GM12801 (cell line): ENCODE measurements around the gene GGA3.

ENCODE experiments used
- CTCF ChIP-seq: IDR thresholded peaks from one replicate; pipeline ENCODE4 v1.5.1; 2011; ENCODE audit warnings: control low read depth; ENCODE audit not compliant: insufficient read length; ENCODE audit errors: extremely low read depth

Gene GGA3

DNA sequence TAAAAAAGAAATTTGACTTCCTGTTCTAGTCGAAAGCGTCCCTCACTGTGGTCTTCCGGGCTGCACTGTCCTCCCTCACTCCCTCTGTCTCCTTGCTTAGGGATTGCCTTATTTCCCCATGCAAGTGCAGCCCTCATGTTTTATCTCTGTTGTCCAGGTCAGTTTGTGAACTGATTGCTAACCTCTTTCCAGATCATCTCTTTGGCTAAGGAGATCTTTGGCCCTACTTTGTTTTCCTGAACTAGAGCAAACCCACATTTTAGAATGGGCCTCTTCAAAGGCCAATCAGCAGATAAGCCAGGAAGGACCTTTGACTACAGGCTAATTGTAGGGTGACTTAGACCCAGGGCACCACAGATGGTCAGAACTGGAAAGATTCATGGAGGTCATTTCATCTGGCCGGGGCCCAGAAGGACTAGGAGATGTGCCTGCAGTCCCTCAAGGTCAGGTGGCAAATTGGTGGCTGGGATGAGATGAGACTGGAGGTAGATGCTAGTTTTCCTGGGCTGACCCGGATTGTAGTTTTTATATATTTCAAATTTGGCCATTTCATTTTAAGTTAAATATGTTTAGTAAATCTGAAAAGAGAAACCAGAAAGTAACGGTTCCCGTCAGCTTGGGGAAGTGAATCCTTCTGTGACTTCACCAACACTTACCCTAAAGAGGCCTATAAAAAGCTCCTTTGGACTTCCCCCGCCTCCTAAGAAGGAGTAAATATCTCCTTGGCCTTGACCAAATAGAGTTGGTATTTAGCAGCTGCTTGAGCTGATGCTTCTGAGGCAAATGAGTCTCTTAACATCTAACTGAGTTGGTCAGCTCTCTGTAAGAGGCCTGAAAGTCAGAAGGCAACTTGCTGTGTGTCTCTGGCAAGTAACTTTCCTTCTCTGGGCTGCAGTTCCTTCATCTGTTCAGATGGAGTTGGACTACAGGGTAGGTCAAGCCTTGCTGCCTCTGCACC is 34.1 kb upstream of the GGA3 start:
- TF ChIP-seq CTCF: no peak

GRCh38 chr17:75289832-75290337 is 28.5 kb upstream of the GGA3 start:
- TF ChIP-seq CTCF: no peak

DNA sequence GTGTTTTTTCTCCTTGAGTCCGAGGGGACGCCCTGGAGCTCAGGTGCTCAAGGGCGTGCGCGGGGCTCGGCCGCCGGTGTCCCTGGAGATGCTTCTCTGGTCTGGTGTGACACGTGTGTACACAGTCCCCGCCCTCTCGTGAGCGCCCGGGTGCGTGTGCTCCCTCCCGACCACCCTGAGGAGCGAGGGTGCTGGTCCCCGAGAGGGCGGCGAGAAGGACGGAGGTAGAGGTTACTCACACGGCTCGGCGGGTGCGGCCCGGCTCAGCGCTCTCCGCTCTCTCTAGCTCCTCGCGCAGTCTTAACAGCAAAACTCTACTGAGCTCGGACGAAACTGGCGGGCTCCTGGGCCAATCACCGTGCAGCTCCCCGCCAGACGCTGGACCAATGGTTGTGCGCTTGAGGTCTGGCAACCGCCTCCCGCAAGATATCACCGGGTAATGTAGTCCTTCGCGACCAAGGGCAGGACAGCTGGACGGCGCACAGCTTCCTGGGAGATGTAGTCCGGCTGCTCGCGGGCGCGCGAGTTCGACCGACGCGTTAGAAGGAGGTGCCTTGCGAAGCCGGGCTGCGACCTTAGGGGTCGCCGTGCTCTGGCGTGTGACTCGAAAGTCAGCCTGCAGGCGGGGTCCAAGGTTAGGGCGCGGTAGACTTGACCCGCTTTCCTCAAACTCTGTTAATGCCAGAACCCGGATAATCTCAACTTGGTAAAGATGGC is 27.9 kb upstream of the GGA3 start, which contains the start of gene SLC25A19:
Gene SLC25A19, minus strand, starts transcription at position 319 of the 717 bp plus-strand sequence. CDS start 2,669 bp downstream, outside the sequence.
- TF ChIP-seq CTCF: no peak

GRCh38 chr17:75288770-75289114 is 27.3 kb upstream of the GGA3 start:
- TF ChIP-seq CTCF: no peak

DNA sequence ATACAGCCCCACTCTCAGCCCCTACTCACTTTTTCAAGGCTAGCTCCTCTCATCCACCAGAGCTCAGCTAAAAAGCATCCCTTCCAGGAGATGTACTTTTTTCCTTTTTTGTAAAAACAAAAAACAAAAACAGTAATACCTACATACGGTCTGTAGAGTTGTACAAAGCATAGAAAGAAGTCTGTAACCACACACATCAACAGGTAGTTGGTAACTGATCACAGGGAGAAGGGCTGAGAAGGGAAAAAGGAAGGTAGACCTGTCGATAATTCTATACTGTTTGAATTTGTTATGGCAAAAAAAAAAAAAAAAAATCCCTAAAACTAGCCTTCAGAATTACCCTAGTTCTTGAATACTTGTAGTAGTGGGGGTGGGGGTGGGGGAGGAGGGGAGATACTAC is 27.0 kb upstream of the GGA3 start:
- TF ChIP-seq CTCF: no peak

DNA sequence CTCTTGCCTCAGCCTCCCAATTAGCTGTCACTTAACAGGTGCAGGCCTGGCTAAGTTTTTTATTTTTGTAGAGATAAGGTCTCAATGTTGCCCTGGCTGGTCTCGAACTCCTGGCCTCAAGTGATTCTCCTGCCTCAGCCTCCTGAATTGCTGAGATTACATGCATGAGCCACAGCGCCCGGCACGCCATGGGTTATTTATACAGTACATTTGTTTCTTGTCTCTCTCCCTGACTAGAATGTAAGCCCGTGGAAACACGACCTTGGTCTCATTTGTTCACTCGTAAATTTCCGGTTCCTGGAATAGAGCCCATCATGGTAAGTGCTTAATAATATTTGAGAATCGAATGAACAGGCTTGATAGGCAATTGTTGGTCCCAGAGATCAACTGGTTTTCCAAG is 25.8 kb upstream of the GGA3 start:
- no peak for TF ChIP-seq CTCF

DNA sequence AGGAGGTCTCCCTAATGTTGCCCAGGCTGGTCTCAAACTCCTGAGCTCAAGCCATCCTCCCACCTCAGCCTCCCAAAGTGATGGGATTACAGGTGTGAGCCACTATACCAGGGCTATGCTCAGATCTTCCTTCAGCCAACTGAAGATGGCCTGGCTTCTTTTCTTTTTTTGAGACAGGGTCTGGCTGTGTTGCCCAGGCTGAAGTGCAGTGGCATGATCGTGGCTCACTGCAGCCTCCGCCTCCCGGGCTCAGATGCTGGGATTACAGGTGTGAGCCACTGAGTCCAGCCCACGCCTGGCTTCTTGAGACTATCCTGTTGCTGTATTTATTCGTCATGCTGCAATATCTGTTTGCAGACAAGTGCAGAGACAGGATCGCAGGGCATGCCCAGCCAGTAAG is 23.7 kb upstream of the GGA3 start:
- TF ChIP-seq CTCF: no peak
